ENCODE measurements around the gene CCNE1.

DNA sequence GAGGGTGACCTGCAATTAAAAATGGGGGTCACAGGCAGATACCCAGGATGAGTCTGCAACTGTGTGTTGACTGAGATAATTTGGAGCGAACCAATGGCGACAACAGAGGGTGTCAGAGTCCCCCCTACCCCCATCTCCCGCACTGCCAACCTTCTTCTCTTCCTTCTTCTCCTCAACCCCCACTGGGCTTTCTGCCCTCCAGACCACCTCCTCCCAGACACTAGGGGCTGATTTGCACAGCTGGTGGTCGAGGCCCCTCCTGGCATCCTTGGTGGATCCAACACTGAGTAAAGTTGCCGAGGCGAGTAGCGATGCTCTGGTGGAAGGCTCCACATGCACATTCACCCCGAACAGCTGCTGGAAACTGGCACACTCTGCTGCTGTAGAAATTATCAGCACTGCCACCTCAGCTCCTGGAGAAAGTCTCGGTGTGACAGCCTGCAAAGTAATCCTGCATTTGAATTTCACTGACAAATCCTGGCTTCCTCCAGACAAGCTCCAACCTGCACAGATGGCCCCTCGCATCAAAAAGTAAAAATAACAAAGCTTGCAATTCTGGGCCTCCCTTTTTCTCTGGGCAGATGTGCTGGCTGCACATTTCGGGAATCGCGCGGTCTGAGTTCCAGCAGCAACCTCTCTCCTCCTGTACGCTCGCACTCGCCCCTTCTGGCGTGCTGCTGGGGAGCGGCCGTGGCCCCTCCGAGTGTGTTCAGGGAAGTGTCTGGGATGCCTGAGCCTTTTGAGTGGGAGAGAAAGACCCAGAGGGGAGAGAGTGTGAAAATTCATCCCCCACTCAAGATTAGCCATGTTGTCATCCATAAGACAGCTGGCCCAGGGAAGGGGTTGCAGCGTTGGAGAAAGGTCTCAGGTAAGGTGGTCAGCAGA, 28.5 kb downstream of the CCNE1 start:
- TF ChIP-seq CTCF (IDR thresholded peaks at IDR 0.05) (no peak), POLR2A (IDR thresholded peaks at IDR 0.05) (no peak)
